HepG2 (cell line): ENCODE results near the gene PCGF2. TPM values are rescaled to one million over a fixed set of nuclear protein-coding genes. Genes with fewer than 3 reads are reported as not detected.

Experiments used
- BHLHE40 ChIP-seq: IDR thresholded peaks from 2 replicates; pipeline ENCODE4 v1.6.1; 2011; ENCODE audit warnings: low read length, improper control_type of control experiment
- CBX5 ChIP-seq: sonication (generic); formaldehyde crosslinking; IDR thresholded peaks from 2 replicates; pipeline ENCODE4 v1.4.0; 2020; ENCODE audit warnings: missing genetic modification reagents, borderline replicate concordance
- EEA1 ChIP-seq: sonication (generic); formaldehyde crosslinking; IDR thresholded peaks from 2 replicates; pipeline ENCODE4 v1.5.1; 2020; ENCODE audit warnings: mild to moderate bottlenecking, missing genetic modification reagents, borderline replicate concordance
- HES4 ChIP-seq: sonication (generic); formaldehyde crosslinking; IDR thresholded peaks from 2 replicates; pipeline ENCODE4 v1.9.0; 2021; ENCODE audit warnings: mild to moderate bottlenecking, missing genetic modification reagents, borderline replicate concordance
- ISL2 ChIP-seq: sonication (generic); formaldehyde crosslinking; IDR thresholded peaks from 2 replicates; pipeline ENCODE4 v1.5.0; 2020; ENCODE audit warnings: missing genetic modification reagents
- KLF16 ChIP-seq, 2 experiments: sonication (generic) in 1 of 2; formaldehyde crosslinking in 1 of 2; IDR thresholded peaks; 2 replicates each; pipeline versions ENCODE4 v1.6.1 to v1.8.0; 2016 to 2023; ENCODE audit warnings: missing genetic modification reagents in 2 of 2, missing compliant biosample characterization in 1 of 2
- MBD4 ChIP-seq: IDR thresholded peaks from 2 replicates; pipeline ENCODE4 v1.6.1; 2012; ENCODE audit warnings: low read length, inconsistent platforms, borderline replicate concordance
- MYNN ChIP-seq: sonication (generic); formaldehyde crosslinking; IDR thresholded peaks from 2 replicates; pipeline ENCODE4 v1.4.0; 2020; ENCODE audit warnings: mild to moderate bottlenecking, low read depth, missing genetic modification reagents
- PATZ1 ChIP-seq: sonication (generic); formaldehyde crosslinking; IDR thresholded peaks from 2 replicates; pipeline ENCODE4 v1.4.0; 2020; ENCODE audit warnings: missing genetic modification reagents
- SSRP1 ChIP-seq: IDR thresholded peaks from 2 replicates; pipeline ENCODE4 v1.6.1; 2016; ENCODE audit warnings: control low read depth
- TFDP1 ChIP-seq: IDR thresholded peaks from 2 replicates; pipeline ENCODE4 v1.6.1; 2016; ENCODE audit warnings: missing compliant biosample characterization, missing genetic modification reagents, borderline replicate concordance
- TGIF2 ChIP-seq: IDR thresholded peaks from 2 replicates; pipeline ENCODE4 v1.6.1; 2016; ENCODE audit warnings: control low read depth, missing compliant biosample characterization
- ZBTB3 ChIP-seq: sonication (generic); formaldehyde crosslinking; IDR thresholded peaks from 2 replicates; pipeline ENCODE4 v1.4.0; 2020; ENCODE audit warnings: low read depth, mild to moderate bottlenecking, moderate library complexity, missing genetic modification reagents, borderline replicate concordance
- ZBTB46 ChIP-seq: sonication (generic); formaldehyde crosslinking; IDR thresholded peaks from 2 replicates; pipeline ENCODE4 v1.4.0; 2020; ENCODE audit warnings: mild to moderate bottlenecking, missing genetic modification reagents, borderline replicate concordance
- ZBTB8A ChIP-seq: sonication (generic); formaldehyde crosslinking; IDR thresholded peaks from 2 replicates; pipeline ENCODE4 v1.4.0; 2020; ENCODE audit warnings: mild to moderate bottlenecking, low read depth, missing genetic modification reagents, borderline replicate concordance
- ZGPAT ChIP-seq: IDR thresholded peaks from 2 replicates; pipeline ENCODE4 v1.6.1; 2016; ENCODE audit warnings: mild to moderate bottlenecking
- ZNF124 ChIP-seq: sonication (generic); formaldehyde crosslinking; IDR thresholded peaks from 2 replicates; pipeline ENCODE4 v1.4.0; 2020; ENCODE audit warnings: missing genetic modification reagents
- ZNF331 ChIP-seq: sonication (generic); formaldehyde crosslinking; IDR thresholded peaks from 2 replicates; pipeline ENCODE4 v1.4.0; 2020; ENCODE audit warnings: missing genetic modification reagents
- ZNF496 ChIP-seq: sonication (generic); formaldehyde crosslinking; IDR thresholded peaks from 2 replicates; pipeline ENCODE4 v1.8.1; 2023; ENCODE audit warnings: mild to moderate bottlenecking, moderate library complexity, missing genetic modification reagents; ENCODE audit not compliant: insufficient replicate concordance
- ZNF605 ChIP-seq: sonication (generic); formaldehyde crosslinking; IDR thresholded peaks from 2 replicates; pipeline ENCODE4 v1.8.0; 2022; ENCODE audit warnings: mild to moderate bottlenecking, missing genetic modification reagents
- ZNF792 ChIP-seq: IDR thresholded peaks from 2 replicates; pipeline ENCODE4 v1.6.1; 2016
- polyA plus RNA-seq, 8 experiments: library from polyadenylated mRNA; depleted of rRNA in 3 of 8; stranded (reverse) in 7 of 8; unstranded in 1 of 8; fragments of >200 nt; fragmentation: Illumina TruSeq in 4 of 8; extraction: Trizol in 4 of 8; gene quantifications; 2 replicates each; pipeline versions ENCODE4 v1.2.1 to v1.2.3, GENCODE V29; 2011 to 2016; ENCODE audit warnings: low read depth in 4 of 8, missing spikeins in 1 of 8, mixed read lengths in 1 of 8; ENCODE audit not compliant: insufficient read depth in 1 of 8
- total RNA-seq, 5 experiments: library from RNA; depleted of rRNA; stranded (reverse); fragments of >200 nt; fragmentation: Illumina TruSeq; extraction: Trizol; gene quantifications; 2 replicates each; pipeline ENCODE4 v1.2.3, GENCODE V29; 2016; ENCODE audit warnings: low read depth in 1 of 5

PCGF2 gene
- total and polyA plus RNA-seq, 2 of the 13 experiments (the other 11 are each of a cell fraction or from before 2014, with no cell fraction given), result 11.6 to 29.4 TPM

GRCh38 chr17:38746004-38746848 is 1.9 kb downstream of the PCGF2 start (continued):
- TF ChIP-seq ZGPAT (peak; percentile 56), SSRP1 (CRISPR knock-in tag) (peak; percentile 81; the same call in 1 of the 2 replicates), HES4 (CRISPR knock-in tag) (peak; percentile 55; the same call in 1 of the 2 replicates), TFDP1 (CRISPR knock-in tag) (peak; percentile 59), ZNF792 (CRISPR knock-in tag) (peak; percentile 86), ZNF605 (CRISPR knock-in tag) (0 out of 2 replicates have a peak, but pooled peaks have one; percentile 42), ZBTB46 (no peak), PATZ1 (CRISPR knock-in tag) (peak; percentile 93), ZNF496 (no peak), ZNF331 (0 out of 2 replicates have a peak, but pooled peaks have one; percentile 32), MBD4 (no peak), ZBTB3 (CRISPR knock-in tag) (0 out of 2 replicates have a peak, but pooled peaks have one; percentile 38), BHLHE40 (peak; percentile 58), TGIF2 (CRISPR knock-in tag) (peak; percentile 31), ZNF124 (CRISPR knock-in tag) (0 out of 2 replicates have a peak, but pooled peaks have one; percentile 26), CBX5 (CRISPR knock-in tag) (no peak; the same call in 1 of the 2 replicates), KLF16 (CRISPR knock-in tag; IDR thresholded peaks at IDR 0.05) (peak in 1 of 2 experiments; percentile 92; a peak in 2 of 4 replicates), EEA1 (no peak), MYNN (CRISPR knock-in tag) (0 out of 2 replicates have a peak, but pooled peaks have one; percentile 3), ISL2 (CRISPR knock-in tag) (peak; percentile 44; the same call in 1 of the 2 replicates), ZBTB8A (CRISPR knock-in tag) (no peak)
